ENCODE measurements around the gene SLC16A7. TPM values are rescaled to one million over a fixed set of nuclear protein-coding genes. Genes with fewer than 3 reads are reported as not detected.
A peak's percentile ranks its signal among the peaks of the same experiment; 100 is the strongest.

Gene SLC16A7
- total RNA-seq, 1 donor = 53.2 TPM

DNA sequence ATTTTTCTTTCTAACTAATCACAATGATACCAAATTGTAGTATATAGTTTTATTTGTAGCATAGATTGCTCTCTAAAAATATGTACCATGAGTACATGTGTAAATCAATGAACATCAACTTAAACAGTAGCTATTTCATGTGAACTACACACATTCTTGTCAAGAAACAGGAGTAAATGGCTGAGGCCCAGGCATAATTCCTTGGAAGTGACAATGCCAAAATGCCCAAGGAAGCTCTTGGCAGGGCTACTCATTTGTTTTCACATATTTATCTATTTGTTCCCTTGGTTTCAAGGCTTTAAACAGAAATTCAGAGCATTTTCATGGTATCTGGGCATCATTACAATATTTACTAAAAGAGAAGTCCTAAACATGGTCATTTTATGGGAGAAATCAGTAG, 165.7 kb downstream of the SLC16A7 start:
- H3K79me2 ChIP-seq (ENCODE audit: insufficient read depth, low read length) = no peaks in the 10 kb centered on the region
- H3K9me3 ChIP-seq (ENCODE audit: low read depth, low read length) = no peaks in the 10 kb centered on the region
- H3K36me3 ChIP-seq (ENCODE audit: insufficient read depth, low read length) = no peaks in the 10 kb centered on the region
- H2AFZ ChIP-seq (ENCODE audit: low read length) = no peak overlapping the region
- no peaks in the 10 kb centered on the region for H3K4me1 ChIP-seq (ENCODE audit: insufficient read depth, low read length)
- H3K4me2 ChIP-seq (ENCODE audit: insufficient read depth, low read length) = no peak overlapping the region
- TF ChIP-seq CTCF (IDR thresholded peaks at IDR 0.05; ENCODE audit: extremely low read depth, low read depth, low read length) = no peak
- no peaks in the 10 kb centered on the region for H4K20me1 ChIP-seq (ENCODE audit: insufficient read depth, low read length)
- H3K4me3 ChIP-seq (ENCODE audit: insufficient read depth, low read length) = no peak overlapping the region
- H3K27ac ChIP-seq (ENCODE audit: low read depth, low read length) = no peak overlapping the region
- no peak for DNase-seq (ENCODE audit: insufficient read length, low spot score, missing footprints)
- no peaks in the 10 kb centered on the region for H3K27me3 ChIP-seq (ENCODE audit: insufficient read depth, low read length)

GRCh38 chr12:59763835-59764234, 168.0 kb downstream of the SLC16A7 start:
- no peak overlapping the region for H3K27ac ChIP-seq (ENCODE audit: low read depth, low read length)
- no peak overlapping the region for H3K4me2 ChIP-seq (ENCODE audit: insufficient read depth, low read length)
- no peak overlapping the region for H3K4me3 ChIP-seq (ENCODE audit: insufficient read depth, low read length)
- no peaks in the 10 kb centered on the region for H3K4me1 ChIP-seq (ENCODE audit: insufficient read depth, low read length)
- H4K20me1 ChIP-seq (ENCODE audit: insufficient read depth, low read length) = no peaks in the 10 kb centered on the region
- no peak for DNase-seq (ENCODE audit: insufficient read length, low spot score, missing footprints)
- no peaks in the 10 kb centered on the region for H3K27me3 ChIP-seq (ENCODE audit: insufficient read depth, low read length)
- no peak overlapping the region for H2AFZ ChIP-seq (ENCODE audit: low read length)
- no peak for TF ChIP-seq CTCF (IDR thresholded peaks at IDR 0.05; ENCODE audit: extremely low read depth, low read depth, low read length)
- H3K9me3 ChIP-seq (ENCODE audit: low read depth, low read length) = no peaks in the 10 kb centered on the region
- no peaks in the 10 kb centered on the region for H3K36me3 ChIP-seq (ENCODE audit: insufficient read depth, low read length)
- H3K79me2 ChIP-seq (ENCODE audit: insufficient read depth, low read length) = no peaks in the 10 kb centered on the region

GRCh38 chr12:59768031-59768430, 172.2 kb downstream of the SLC16A7 start:
- no peaks in the 10 kb centered on the region for H3K79me2 ChIP-seq (ENCODE audit: insufficient read depth, low read length)
- no peak overlapping the region for H3K4me2 ChIP-seq (ENCODE audit: insufficient read depth, low read length)
- no peaks in the 10 kb centered on the region for H3K4me1 ChIP-seq (ENCODE audit: insufficient read depth, low read length)
- no peaks in the 10 kb centered on the region for H3K9me3 ChIP-seq (ENCODE audit: low read depth, low read length)
- H3K27ac ChIP-seq (ENCODE audit: low read depth, low read length) = no peak overlapping the region
- no peak for DNase-seq (ENCODE audit: insufficient read length, low spot score, missing footprints)
- no peak for TF ChIP-seq CTCF (IDR thresholded peaks at IDR 0.05; ENCODE audit: extremely low read depth, low read depth, low read length)
- H3K27me3 ChIP-seq (ENCODE audit: insufficient read depth, low read length) = no peaks in the 10 kb centered on the region
- no peak overlapping the region for H2AFZ ChIP-seq (ENCODE audit: low read length)
- H3K36me3 ChIP-seq (ENCODE audit: insufficient read depth, low read length) = no peaks in the 10 kb centered on the region
- no peak overlapping the region for H3K4me3 ChIP-seq (ENCODE audit: insufficient read depth, low read length)
- H4K20me1 ChIP-seq (ENCODE audit: insufficient read depth, low read length) = no peaks in the 10 kb centered on the region

DNA sequence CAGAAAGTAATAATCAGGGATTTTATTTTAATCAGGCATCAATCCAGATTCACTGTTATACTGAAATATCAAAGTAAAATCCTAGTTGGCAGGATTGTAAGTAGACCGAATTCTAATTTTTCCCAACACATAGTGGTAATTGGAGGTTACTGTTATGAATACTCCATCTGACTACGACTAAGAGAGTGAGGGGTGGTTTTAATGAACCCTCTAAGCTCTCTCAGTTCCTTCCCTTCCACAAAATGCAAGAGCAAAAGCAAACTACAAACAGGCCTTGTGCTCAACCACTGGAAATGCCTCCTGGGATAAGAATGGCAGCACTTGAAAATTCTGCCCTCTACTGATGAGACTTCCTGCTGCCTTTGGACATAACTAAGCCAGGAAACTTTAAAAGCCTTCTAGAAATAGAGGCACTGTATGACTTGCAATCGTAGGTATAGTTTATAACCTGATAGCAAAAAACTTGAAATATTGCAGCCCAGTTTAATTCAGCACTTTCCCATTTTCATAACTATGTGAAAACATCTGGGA, 184.8 kb downstream of the SLC16A7 start:
- Histone ChIP-seq H3K36me3 (ENCODE audit: insufficient read depth, low read length) (no peaks in the 10 kb centered on the region), H3K9me3 (ENCODE audit: low read depth, low read length) (no peaks in the 10 kb centered on the region), H2AFZ (ENCODE audit: low read length) (peak overlapping the region; percentile 52), H3K4me3 (ENCODE audit: insufficient read depth, low read length) (no peak overlapping the region), H3K79me2 (ENCODE audit: insufficient read depth, low read length) (no peaks in the 10 kb centered on the region), H3K27me3 (ENCODE audit: insufficient read depth, low read length) (no peaks in the 10 kb centered on the region), H3K4me1 (ENCODE audit: insufficient read depth, low read length) (no peaks in the 10 kb centered on the region), H4K20me1 (ENCODE audit: insufficient read depth, low read length) (no peaks in the 10 kb centered on the region), H3K4me2 (ENCODE audit: insufficient read depth, low read length) (no peak overlapping the region), H3K27ac (ENCODE audit: low read depth, low read length) (no peak overlapping the region)
- no peak for DNase-seq (ENCODE audit: insufficient read length, low spot score, missing footprints)
- peak; percentile 64 for TF ChIP-seq CTCF (IDR thresholded peaks at IDR 0.05; ENCODE audit: extremely low read depth, low read depth, low read length)
